K562 (cell line): Measurements from ENCODE around the gene ZMYND8. TPM values are rescaled to one million over a fixed set of nuclear protein-coding genes. Genes with fewer than 3 reads are reported as not detected.
A peak's percentile ranks its signal among the peaks of the same experiment; 100 is the strongest.

Source experiments
- ATAC-seq: fragments of 200-7000 bp; cut with Tn5 transposase; 3 replicates; pipeline ENCODE4 v1.9.1; 2020; ENCODE audit warnings: moderate library complexity
- BruUV-seq: library from RNA; stranded (reverse); fragments of 400-500 nt; replicated peaks from 2 replicates; lab custom pipeline; 2021; lab: Mats Ljungman, UMichigan
- CTCF ChIA-PET: fragments of 300-600 bp; formaldehyde crosslinking; extraction: SDS; loops from one replicate; lab custom pipeline; 2021; ENCODE audit warnings: low intra/inter-chr PET ratio; lab: Yijun Ruan, JAX
- POLR2A ChIA-PET: fragments of 300-600, 350-650 bp; sonication (Branson Sonifier 250); formaldehyde crosslinking; extraction: SDS; loops from one replicate; lab custom pipeline; 2021; ENCODE audit warnings: antibody characterized with exemption, inconsistent platforms; lab: Yijun Ruan, JAX
- DNase-seq, 4 experiments: peaks; one replicate each; pipeline versions ENCODE4 v3.0.0 to v3.0.0-alpha.2; 2011 to 2018; ENCODE audit warnings: low spot score in 3 of 4, mixed read lengths in 3 of 4; ENCODE audit errors: extremely low read depth in 1 of 4
- FAIRE-seq: peaks from 2 replicates; lab custom pipeline; 2011; peaks lifted over from hg19 to GRCh38; lab: Jason Lieb, UNC
- H2AFZ ChIP-seq: 2 replicates; pipeline ENCODE4 v1.6.0; 2011; ENCODE audit warnings: low read depth, low read length, control low read depth, inconsistent platforms
- H3K27ac ChIP-seq: fragments of 200-600 bp; 3 replicates; pipeline ENCODE4 v1.8.0; 2011; ENCODE audit warnings: low read depth, mild to moderate bottlenecking, control low read depth, inconsistent platforms, low read length, moderate library complexity, mixed read lengths; ENCODE audit errors: extremely low read depth
- H3K27me3 ChIP-seq, 2 experiments: fragments of 300-600 bp in 1 of 2; 2 replicates in 1 of 2; 3 replicates in 1 of 2; pipeline versions ENCODE4 v1.6.0 to v1.8.0; 2011; ENCODE audit warnings: inconsistent platforms in 2 of 2, low read length in 2 of 2, mild to moderate bottlenecking in 1 of 2, mixed read lengths in 1 of 2, moderate library complexity in 1 of 2; ENCODE audit not compliant: control insufficient read depth in 2 of 2, insufficient read depth in 2 of 2
- H3K36me3 ChIP-seq: fragments of 300-600 bp; 3 replicates; pipeline ENCODE4 v1.8.0; 2011; ENCODE audit warnings: mild to moderate bottlenecking, low read length, inconsistent platforms; ENCODE audit not compliant: control insufficient read depth, insufficient read depth
- H3K4me1 ChIP-seq, 2 experiments: fragments of 200-600 bp in 1 of 2; replicated peaks in 1 of 2; 2 replicates in 1 of 2; 3 replicates in 1 of 2; pipeline versions ENCODE4 v1.5.1 to v1.8.0; 2011; ENCODE audit warnings: inconsistent platforms in 2 of 2, low read length in 2 of 2, mild to moderate bottlenecking in 1 of 2, mixed read lengths in 1 of 2, moderate library complexity in 1 of 2; ENCODE audit not compliant: control insufficient read depth in 2 of 2, insufficient read depth in 2 of 2
- H3K4me2 ChIP-seq: 2 replicates; pipeline ENCODE4 v1.6.1; 2011; ENCODE audit warnings: low read length, control low read depth, inconsistent platforms, mixed read lengths; ENCODE audit not compliant: insufficient read depth
- H3K4me3 ChIP-seq: fragments of 200-600 bp; sonication (generic), shearing (Covaris generic); 2 replicates; pipeline ENCODE4 v1.5.1; 2016; ENCODE audit warnings: control low read depth, inconsistent platforms
- H3K79me2 ChIP-seq: fragments of 200-600 bp; 3 replicates; pipeline ENCODE4 v1.8.0; 2011; ENCODE audit warnings: low read length, inconsistent platforms; ENCODE audit not compliant: control insufficient read depth, insufficient read depth
- H3K9ac ChIP-seq, 2 experiments: 2 replicates each; pipeline versions ENCODE4 v1.6.0 to v1.6.1; 2011; ENCODE audit warnings: low read depth in 2 of 2, low read length in 2 of 2, control low read depth in 1 of 2, inconsistent platforms in 1 of 2, mild to moderate bottlenecking in 1 of 2, mixed read lengths in 1 of 2; ENCODE audit not compliant: insufficient read depth in 1 of 2
- H3K9me1 ChIP-seq: one replicate; pipeline ENCODE4 v1.6.0; 2011; ENCODE audit warnings: inconsistent platforms, mild to moderate bottlenecking, low read length, moderate library complexity; ENCODE audit not compliant: control insufficient read depth, insufficient read depth
- H3K9me3 ChIP-seq: replicated peaks from 2 replicates; pipeline ENCODE4 v1.5.1; 2011; ENCODE audit warnings: low read depth, low read length, inconsistent platforms; ENCODE audit not compliant: control insufficient read depth, insufficient read depth
- H4K20me1 ChIP-seq: replicated peaks from 2 replicates; pipeline ENCODE4 v1.6.1; 2011; ENCODE audit warnings: low read length, inconsistent platforms, mixed read lengths; ENCODE audit not compliant: control insufficient read depth, insufficient read depth
- CBX8 ChIP-seq: fragments of 200-600 bp; sonication (generic); IDR thresholded peaks from 2 replicates; pipeline ENCODE4 v1.6.1; 2012; ENCODE audit warnings: borderline replicate concordance, mixed run types, low read depth, mild to moderate bottlenecking, moderate library complexity, mixed read lengths, low read length, control low read depth, inconsistent platforms; ENCODE audit not compliant: poor library complexity, severe bottlenecking; ENCODE audit errors: extremely low read depth
- HEY1 ChIP-seq: fragments of 250-450 bp; sonication (Bioruptor Pico); IDR thresholded peaks from 2 replicates; pipeline ENCODE4 v1.5.0; 2020; ENCODE audit warnings: mild to moderate bottlenecking, moderate library complexity, borderline replicate concordance
- MECOM ChIP-seq: fragments of 250-450 bp; sonication (Bioruptor Pico); IDR thresholded peaks from 2 replicates; pipeline ENCODE4 v1.8.0; 2022; ENCODE audit warnings: inconsistent platforms
- MXI1 ChIP-seq: IDR thresholded peaks from 2 replicates; pipeline ENCODE4 v1.6.1; 2011; ENCODE audit warnings: low read depth, mild to moderate bottlenecking, improper control_type of control experiment, low read length
- RBM22 ChIP-seq: fragments of 200-400 bp; formaldehyde crosslinking; IDR thresholded peaks from 2 replicates; pipeline ENCODE4 v1.6.1; 2018; ENCODE audit warnings: low read length, low read depth; ENCODE audit not compliant: poor library complexity, severe bottlenecking
- SP2 ChIP-seq: IDR thresholded peaks from 2 replicates; pipeline ENCODE4 v1.6.1; 2011; ENCODE audit warnings: mild to moderate bottlenecking, low read depth, low read length, moderate library complexity; ENCODE audit not compliant: poor library complexity, severe bottlenecking; ENCODE audit errors: extremely low read depth
- SRSF3 ChIP-seq: fragments of 200-400 bp; formaldehyde crosslinking; IDR thresholded peaks from 2 replicates; pipeline ENCODE4 v1.6.1; 2016; ENCODE audit warnings: mild to moderate bottlenecking, low read length, moderate library complexity; ENCODE audit not compliant: insufficient read depth
- TCF7L2 ChIP-seq: fragments of 150-350 bp; IDR thresholded peaks from 2 replicates; pipeline ENCODE4 v1.6.1; 2016; ENCODE audit warnings: low read depth, mild to moderate bottlenecking, low read length, moderate library complexity
- ZNF175 ChIP-seq: fragments of 200-800 bp; sonication (Bioruptor generic); IDR thresholded peaks from 2 replicates; pipeline ENCODE4 v1.6.1; 2016; ENCODE audit warnings: low read depth, mild to moderate bottlenecking, missing genetic modification characterization, missing compliant biosample characterization
- WGBS: fragments of 100-300 bp; shearing (Covaris generic); methylation state at CpG from one replicate; pipeline ENCODE4 v1.1.6; 2016; ENCODE audit warnings: low coverage, mixed read lengths; ENCODE audit not compliant: insufficient coverage; ENCODE audit errors: missing lambda C conversion rate; 5-methylcytosine and 5-hydroxymethylcytosine counted together
- in situ Hi-C: fragments of 300-500 bp; cut with MboI; formaldehyde crosslinking; loops from 4 replicates; pipeline ENCODE4 v1.15.0; 2018; ENCODE audit warnings: inconsistent platforms, mixed read lengths
- intact Hi-C: fragments of 100-400 bp; cut with micrococcal nuclease; formaldehyde crosslinking; loops from 2 replicates; pipeline ENCODE4 v1.14.2; 2022
- polyA plus RNA-seq, 8 experiments: library from polyadenylated mRNA; depleted of rRNA in 4 of 8; stranded (reverse) in 5 of 8; unstranded in 3 of 8; fragments of >200 nt; fragmentation: Nextera tagmentation in 2 of 8; fragmentation: Illumina TruSeq in 1 of 8; extraction: Ambion mirVana in 2 of 8; extraction: Trizol in 1 of 8; gene quantifications; 2 replicates each; pipeline versions ENCODE4 v1.2.1 to v1.2.3, GENCODE V29; 2011 to 2014; ENCODE audit warnings: inconsistent platforms in 1 of 8, missing spikeins in 1 of 8
- total RNA-seq, 7 experiments: library from RNA; depleted of rRNA in 6 of 7; stranded (reverse); fragments of >200 nt in 6 of 7; fragmentation: Illumina TruSeq in 2 of 7; extraction: Trizol in 2 of 7; gene quantifications; 2 replicates each; pipeline versions ENCODE4 v1.2.1 to v1.2.3, GENCODE V29; 2011 to 2021; ENCODE audit warnings: low replicate concordance in 1 of 7
- TF ChIP-seq, protein P1 (sequence below): fragments of 250-450 bp; sonication (Bioruptor Pico); IDR thresholded peaks from 2 replicates; pipeline ENCODE4 v1.4.0; 2020; ENCODE audit warnings: borderline replicate concordance
- TF ChIP-seq, protein P2 (sequence below): fragments of 200-400 bp; formaldehyde crosslinking; IDR thresholded peaks from 2 replicates; pipeline ENCODE4 v1.6.1; 2017; ENCODE audit warnings: mild to moderate bottlenecking, low read depth, low read length, moderate library complexity
- TF ChIP-seq, protein P3 (sequence below): fragments of 200-800 bp; sonication (Bioruptor generic); IDR thresholded peaks from 2 replicates; pipeline ENCODE4 v1.6.1; 2017; ENCODE audit warnings: missing genetic modification characterization, missing compliant biosample characterization

The ZMYND8 gene
- total and polyA plus RNA-seq, 9 of the 15 experiments (the other 6 are each of a cell fraction or from before 2014, with no cell fraction given), result 31.8 to 148 (median 71.9) TPM

DNA sequence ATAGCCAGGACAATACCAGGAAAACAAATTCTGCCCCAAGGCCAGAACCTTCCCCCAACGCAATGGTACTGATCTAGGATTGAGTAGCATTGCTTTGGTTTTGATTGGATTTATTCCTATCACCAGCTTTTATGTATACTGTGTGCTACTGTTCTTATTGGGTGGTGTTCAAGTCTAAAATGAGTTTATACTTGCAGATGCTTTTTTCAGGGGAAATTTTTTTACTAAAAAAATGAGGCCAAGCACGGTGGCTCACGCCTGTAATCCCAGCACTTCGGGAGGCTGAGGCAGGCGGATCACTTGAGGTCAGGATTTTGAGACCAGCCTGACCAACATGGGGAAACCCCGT is 116.8 kb downstream of the ZMYND8 start (continued):
- no peak for TF ChIP-seq SP2
- no peak for TF ChIP-seq MECOM (CRISPR knock-in tag)

DNA sequence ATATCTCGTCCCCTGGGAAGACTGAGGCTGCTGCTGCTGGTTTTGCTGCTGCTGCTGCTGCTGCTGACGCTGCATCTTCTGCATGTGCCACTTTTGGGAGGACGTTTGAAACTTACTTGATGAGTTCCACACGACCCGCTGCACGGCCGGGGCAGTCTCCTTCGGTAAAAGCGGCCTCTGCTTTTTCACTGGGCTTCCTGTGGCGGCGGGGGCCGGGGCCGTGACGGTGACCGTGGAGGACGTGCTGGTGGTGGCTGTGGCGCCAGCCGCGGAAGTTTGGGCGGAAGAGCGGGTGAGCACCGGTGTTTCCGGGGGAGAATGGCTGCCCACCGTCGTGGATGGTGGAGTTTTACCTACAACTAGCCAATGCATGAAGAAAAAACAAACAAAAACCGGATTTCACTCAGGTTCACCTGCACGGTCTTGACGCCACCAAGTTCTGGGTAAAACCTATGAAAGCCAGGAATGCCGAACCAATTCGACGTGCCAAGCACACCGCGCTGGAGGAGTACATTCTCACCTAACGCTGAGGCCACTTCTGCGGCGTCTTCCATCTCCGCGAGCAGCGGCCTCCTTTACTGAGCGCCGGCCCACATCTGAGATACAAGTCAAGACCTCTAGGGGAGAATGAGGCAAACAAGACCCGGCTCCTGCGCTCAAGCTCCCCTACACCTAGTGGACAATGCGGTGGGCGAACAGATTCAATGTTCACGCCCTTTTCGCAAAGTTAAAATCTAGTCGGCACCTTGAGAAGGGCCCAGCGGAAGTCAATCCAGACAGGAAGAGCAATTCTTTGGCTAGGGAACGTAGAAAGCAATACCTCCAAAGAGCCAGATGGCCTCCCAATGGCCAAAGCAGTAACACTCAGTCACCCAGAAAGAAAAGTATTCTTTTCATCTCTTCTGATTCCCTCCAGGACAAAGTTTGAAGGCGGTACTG is 117.5 kb downstream of the ZMYND8 start:
- peaks cover 76% of the 10 kb centered on the region for H3K79me2 ChIP-seq
- H2AFZ ChIP-seq, result no peak overlapping the region
- in situ Hi-C loops, result no loop called here
- intact Hi-C loops, result no loop called here
- CTCF ChIA-PET, result no interaction called here
- no peak overlapping the region for H3K9ac ChIP-seq
- H3K36me3 ChIP-seq, result peaks cover 93% of the 10 kb centered on the region
- H3K4me1 ChIP-seq, result no peaks in the 10 kb centered on the region
- ATAC-seq (no peak; the same call in 2 of the 3 replicates), DNase-seq (no peak), FAIRE-seq (no peak)
- 96% methylated on average over 48 of the region's 51 CpGs for WGBS
- H3K9me3 ChIP-seq, result no peaks in the 10 kb centered on the region
- no peak overlapping the region for H3K4me3 ChIP-seq
- no TSS peak for BruUV-seq
- H3K4me2 ChIP-seq, result no peak overlapping the region
- no peak overlapping the region for H3K27ac ChIP-seq
- H4K20me1 ChIP-seq, result peaks cover 18% of the 10 kb centered on the region
- POLR2A ChIA-PET, result no interaction called here
- no peaks in the 10 kb centered on the region for H3K27me3 ChIP-seq
- no peaks in the 10 kb centered on the region for H3K9me1 ChIP-seq
- TF ChIP-seq CBX8, result no peak
- no peak for TF ChIP-seq HEY1 (CRISPR knock-in tag)
- TF ChIP-seq RBM22, result peak; percentile 98
- TF ChIP-seq, protein P1, sequence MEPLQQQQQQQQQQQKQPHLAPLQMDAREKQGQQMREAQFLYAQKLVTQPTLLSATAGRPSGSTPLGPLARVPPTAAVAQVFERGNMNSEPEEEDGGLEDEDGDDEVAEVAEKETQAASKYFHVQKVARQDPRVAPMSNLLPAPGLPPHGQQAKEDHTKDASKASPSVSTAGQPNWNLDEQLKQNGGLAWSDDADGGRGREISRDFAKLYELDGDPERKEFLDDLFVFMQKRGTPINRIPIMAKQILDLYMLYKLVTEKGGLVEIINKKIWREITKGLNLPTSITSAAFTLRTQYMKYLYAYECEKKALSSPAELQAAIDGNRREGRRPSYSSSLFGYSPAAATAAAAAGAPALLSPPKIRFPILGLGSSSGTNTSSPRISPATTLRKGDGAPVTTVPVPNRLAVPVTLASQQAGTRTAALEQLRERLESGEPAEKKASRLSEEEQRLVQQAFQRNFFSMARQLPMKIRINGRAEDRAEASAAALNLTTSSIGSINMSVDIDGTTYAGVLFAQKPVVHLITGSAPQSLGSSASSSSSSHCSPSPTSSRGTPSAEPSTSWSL (CRISPR knock-in tag), result no peak
- TF ChIP-seq, protein P2, sequence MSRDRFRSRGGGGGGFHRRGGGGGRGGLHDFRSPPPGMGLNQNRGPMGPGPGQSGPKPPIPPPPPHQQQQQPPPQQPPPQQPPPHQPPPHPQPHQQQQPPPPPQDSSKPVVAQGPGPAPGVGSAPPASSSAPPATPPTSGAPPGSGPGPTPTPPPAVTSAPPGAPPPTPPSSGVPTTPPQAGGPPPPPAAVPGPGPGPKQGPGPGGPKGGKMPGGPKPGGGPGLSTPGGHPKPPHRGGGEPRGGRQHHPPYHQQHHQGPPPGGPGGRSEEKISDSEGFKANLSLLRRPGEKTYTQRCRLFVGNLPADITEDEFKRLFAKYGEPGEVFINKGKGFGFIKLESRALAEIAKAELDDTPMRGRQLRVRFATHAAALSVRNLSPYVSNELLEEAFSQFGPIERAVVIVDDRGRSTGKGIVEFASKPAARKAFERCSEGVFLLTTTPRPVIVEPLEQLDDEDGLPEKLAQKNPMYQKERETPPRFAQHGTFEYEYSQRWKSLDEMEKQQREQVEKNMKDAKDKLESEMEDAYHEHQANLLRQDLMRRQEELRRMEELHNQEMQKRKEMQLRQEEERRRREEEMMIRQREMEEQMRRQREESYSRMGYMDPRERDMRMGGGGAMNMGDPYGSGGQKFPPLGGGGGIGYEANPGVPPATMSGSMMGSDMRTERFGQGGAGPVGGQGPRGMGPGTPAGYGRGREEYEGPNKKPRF, result no peak
- TF ChIP-seq, protein P3, sequence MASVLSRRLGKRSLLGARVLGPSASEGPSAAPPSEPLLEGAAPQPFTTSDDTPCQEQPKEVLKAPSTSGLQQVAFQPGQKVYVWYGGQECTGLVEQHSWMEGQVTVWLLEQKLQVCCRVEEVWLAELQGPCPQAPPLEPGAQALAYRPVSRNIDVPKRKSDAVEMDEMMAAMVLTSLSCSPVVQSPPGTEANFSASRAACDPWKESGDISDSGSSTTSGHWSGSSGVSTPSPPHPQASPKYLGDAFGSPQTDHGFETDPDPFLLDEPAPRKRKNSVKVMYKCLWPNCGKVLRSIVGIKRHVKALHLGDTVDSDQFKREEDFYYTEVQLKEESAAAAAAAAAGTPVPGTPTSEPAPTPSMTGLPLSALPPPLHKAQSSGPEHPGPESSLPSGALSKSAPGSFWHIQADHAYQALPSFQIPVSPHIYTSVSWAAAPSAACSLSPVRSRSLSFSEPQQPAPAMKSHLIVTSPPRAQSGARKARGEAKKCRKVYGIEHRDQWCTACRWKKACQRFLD (CRISPR knock-in tag), result no peak
- TF ChIP-seq ZNF175 (CRISPR knock-in tag), result no peak
- TF ChIP-seq TCF7L2, result no peak
- no peak for TF ChIP-seq SRSF3
- no peak for TF ChIP-seq MXI1
